Measurements from ENCODE around the gene DUSP9. TPM values are rescaled to one million over a fixed set of nuclear protein-coding genes. Genes with fewer than 3 reads are reported as not detected.
"Not testable (repeated sequence)": the region's sequence is repeated elsewhere in the genome, so short reads cannot be mapped to it uniquely, and the experiment has no call there.

DUSP9 gene
- total RNA-seq, 1 experiment from 2014 or later, result 2.4 TPM

DNA sequence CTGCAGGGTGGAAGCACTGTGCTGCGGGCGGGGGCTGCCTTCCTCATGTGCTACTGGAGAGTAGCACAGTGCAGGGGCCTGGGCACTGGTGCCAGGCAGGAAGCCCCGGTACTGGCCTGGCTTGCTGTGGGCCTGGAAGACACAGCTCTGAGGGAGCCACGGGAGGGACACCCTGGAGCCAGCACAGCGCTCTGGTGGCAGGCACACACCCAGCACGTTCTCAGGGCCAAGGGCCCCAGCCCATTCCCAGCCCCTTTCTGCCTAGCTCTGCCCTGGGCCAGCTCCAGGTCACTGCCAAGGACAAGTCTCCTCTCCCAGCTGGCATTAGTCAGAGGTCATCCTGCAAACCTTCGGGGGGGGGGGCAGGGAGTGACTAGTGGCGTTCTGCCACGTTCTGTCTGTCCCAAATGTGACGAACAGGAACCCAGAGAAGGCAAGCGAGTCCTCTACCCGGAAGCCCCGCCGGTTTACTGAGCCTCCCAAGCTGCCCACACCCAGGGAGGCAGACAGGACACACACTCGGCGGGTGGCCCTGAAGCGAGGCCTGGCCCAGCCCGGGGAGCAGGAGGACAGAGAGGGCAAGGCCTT lies 52.9 kb downstream of the DUSP9 start:
- H4K5ac ChIP-seq (ENCODE audit: insufficient read length, low read depth, low read length); H2AFZ ChIP-seq (ENCODE audit: low read length); H3K27ac ChIP-seq (ENCODE audit: insufficient read length, low read depth, low read length); H2BK20ac ChIP-seq (ENCODE audit: low read depth, low read length, poor library complexity, severe bottlenecking); H3K79me1 ChIP-seq (ENCODE audit: insufficient read depth, low read depth, low read length, poor library complexity, severe bottlenecking); H3K23me2 ChIP-seq (ENCODE audit: insufficient read length, low read depth, low read length, poor library complexity, severe bottlenecking); H3K4ac ChIP-seq (ENCODE audit: low read depth, low read length); H3K18ac ChIP-seq (ENCODE audit: insufficient read length, low read depth, low read length); H3K9ac ChIP-seq (ENCODE audit: extremely low read depth, insufficient read length, low read length); H3K23ac ChIP-seq (ENCODE audit: insufficient read length, low read depth, low read length); H3K4me2 ChIP-seq (ENCODE audit: insufficient read depth, insufficient read length, low read length); H3K27ac Mint-ChIP-seq; H4K20me1 ChIP-seq (ENCODE audit: control insufficient read depth, insufficient read depth, insufficient read length); H3T11ph ChIP-seq (ENCODE audit: low read length); H2AK5ac ChIP-seq (ENCODE audit: insufficient read length, low read length); H3K27me3 Mint-ChIP-seq (ENCODE audit: low read depth); H2BK12ac ChIP-seq (ENCODE audit: insufficient read length, low read depth, low read length); H3K4me3 Mint-ChIP-seq; H4K8ac ChIP-seq (replicated peaks; ENCODE audit: insufficient read length, low read depth, low read length); DNase-seq; H3K14ac ChIP-seq (ENCODE audit: insufficient read depth, low read length); H3K79me2 ChIP-seq (ENCODE audit: insufficient read depth, low read length); H2BK5ac ChIP-seq (ENCODE audit: insufficient read length, low read length); H3K4me1 ChIP-seq (ENCODE audit: insufficient read depth, low read length); H3K4me1 Mint-ChIP-seq; H4K91ac ChIP-seq (ENCODE audit: insufficient read length, low read depth, low read length); H3K27me3 ChIP-seq (ENCODE audit: insufficient read depth, low read length); H2BK15ac ChIP-seq (ENCODE audit: low read depth, low read length); H3K56ac ChIP-seq (ENCODE audit: insufficient read length, low read depth, low read length); H3K9me3 ChIP-seq (ENCODE audit: control insufficient read depth, low read depth, low read length); H2BK120ac ChIP-seq (ENCODE audit: low read depth, low read length, poor library complexity, severe bottlenecking): not testable (repeated sequence)
- WGBS (ENCODE audit: extremely low coverage, insufficient read length, low lambda C conversion rate), result no CpG with 5 or more reads among the region's 18 CpGs
- peaks cover 28 to 60% (median 48%) of the 10 kb centered on the region in 3 experiments for H3K36me3 Mint-ChIP-seq (ENCODE audit: insufficient read depth in 1 of 3, low read depth in 3 of 3)
- peaks cover 58 to 77% of the 10 kb centered on the region in 2 experiments for H3K9me3 Mint-ChIP-seq
